ENCODE results near the gene KCTD18.

The KCTD18 gene

GRCh38 chr2:200479692-200480265 is 30.1 kb downstream of the KCTD18 start:
- no peak for DNase-seq
- intact Hi-C loops (cut with DNase I; ENCODE audit: low total_unique reads): loop anchor here (5.0 kb wide), 1 partner anchor 497 kb away; no protein-coding TSS in a partner anchor
- Histone ChIP-seq H3K36me3 (peaks cover 5 to 51% (median 13%) of the 10 kb centered on the region in 3 donors), H3K27ac (no peak overlapping the region), H3K4me1 (no peaks in the 10 kb centered on the region), H3K9me3 (no peaks in the 10 kb centered on the region), H3K4me3 (no peak overlapping the region), H3K27me3 (no peaks in the 10 kb centered on the region)
- TF ChIP-seq CTCF (IDR thresholded peaks at IDR 0.05): no peak

- DNase-seq: peak; percentile 59 to 77
- H3K36me3 ChIP-seq: peaks cover 14 to 65% (median 20%) of the 10 kb centered on the region in 3 donors
- no peaks in the 10 kb centered on the region for H3K4me1 ChIP-seq
- no peaks in the 10 kb centered on the region for H3K9me3 ChIP-seq
- peak overlapping the region in 1 of 2 donors; percentile 44 for H3K27ac ChIP-seq
- intact Hi-C loops (cut with DNase I; ENCODE audit: low total_unique reads): loop anchor here (5.0 kb wide), 1 partner anchor 495 kb away; no protein-coding TSS in a partner anchor
- H3K27me3 ChIP-seq: no peaks in the 10 kb centered on the region
- no peak for TF ChIP-seq CTCF (IDR thresholded peaks at IDR 0.05)
- H3K4me3 ChIP-seq: peak overlapping the region in 1 of 2 donors; percentile 9
Observed at GRCh38 chr2:200477667-200478131, 32.2 kb downstream of the KCTD18 start.

- intact Hi-C loops (cut with DNase I; ENCODE audit: low total_unique reads): loop anchor here (5.0 kb wide), 1 partner anchor 495 kb away; no protein-coding TSS in a partner anchor
- no peak overlapping the region for H3K4me3 ChIP-seq
Observed at GRCh38 chr2:200476836-200477235, 33.0 kb downstream of the KCTD18 start.

GRCh38 chr2:200475795-200476194 is 34.1 kb downstream of the KCTD18 start:
- DNase-seq: no peak
- Histone ChIP-seq H3K4me1 (no peaks in the 10 kb centered on the region), H3K27ac (no peak overlapping the region), H3K9me3 (no peaks in the 10 kb centered on the region), H3K4me3 (no peak overlapping the region), H3K27me3 (no peaks in the 10 kb centered on the region), H3K36me3 (peaks cover 19 to 84% (median 32%) of the 10 kb centered on the region in 3 donors)
- intact Hi-C loops (cut with DNase I; ENCODE audit: low total_unique reads): loop anchor here (5.0 kb wide), 1 partner anchor 493 kb away; no protein-coding TSS in a partner anchor
- no peak for TF ChIP-seq CTCF (IDR thresholded peaks at IDR 0.05)

More at GRCh38 chr2:200476836-200477235, 33.0 kb downstream of the KCTD18 start:
- Histone ChIP-seq H3K27ac (peak overlapping the region in 1 of 2 donors; percentile 44), H3K9me3 (no peaks in the 10 kb centered on the region), H3K4me1 (no peaks in the 10 kb centered on the region), H3K36me3 (peaks cover 19 to 74% (median 29%) of the 10 kb centered on the region in 3 donors), H3K27me3 (no peaks in the 10 kb centered on the region)
- no peak for TF ChIP-seq CTCF (IDR thresholded peaks at IDR 0.05)
- no peak for DNase-seq

GRCh38 chr2:200472853-200473464 is 36.9 kb downstream of the KCTD18 start:
- no peaks in the 10 kb centered on the region for H3K9me3 ChIP-seq
- no peak for TF ChIP-seq CTCF (IDR thresholded peaks at IDR 0.05)
- H3K36me3 ChIP-seq: peaks cover 38 to 94% (median 58%) of the 10 kb centered on the region in 3 donors
- H3K4me3 ChIP-seq: no peak overlapping the region
- H3K4me1 ChIP-seq: no peaks in the 10 kb centered on the region
- intact Hi-C loops (cut with DNase I; ENCODE audit: low total_unique reads): no loop called here
- no peak for DNase-seq
- no peak overlapping the region for H3K27ac ChIP-seq
- H3K27me3 ChIP-seq: no peaks in the 10 kb centered on the region
